ENCODE results near the gene SAE1. TPM values are rescaled to one million over a fixed set of nuclear protein-coding genes. Genes with fewer than 3 reads are reported as not detected.

Gene SAE1
- total RNA-seq, 1 experiment from 2014 or later, result 251 TPM

DNA sequence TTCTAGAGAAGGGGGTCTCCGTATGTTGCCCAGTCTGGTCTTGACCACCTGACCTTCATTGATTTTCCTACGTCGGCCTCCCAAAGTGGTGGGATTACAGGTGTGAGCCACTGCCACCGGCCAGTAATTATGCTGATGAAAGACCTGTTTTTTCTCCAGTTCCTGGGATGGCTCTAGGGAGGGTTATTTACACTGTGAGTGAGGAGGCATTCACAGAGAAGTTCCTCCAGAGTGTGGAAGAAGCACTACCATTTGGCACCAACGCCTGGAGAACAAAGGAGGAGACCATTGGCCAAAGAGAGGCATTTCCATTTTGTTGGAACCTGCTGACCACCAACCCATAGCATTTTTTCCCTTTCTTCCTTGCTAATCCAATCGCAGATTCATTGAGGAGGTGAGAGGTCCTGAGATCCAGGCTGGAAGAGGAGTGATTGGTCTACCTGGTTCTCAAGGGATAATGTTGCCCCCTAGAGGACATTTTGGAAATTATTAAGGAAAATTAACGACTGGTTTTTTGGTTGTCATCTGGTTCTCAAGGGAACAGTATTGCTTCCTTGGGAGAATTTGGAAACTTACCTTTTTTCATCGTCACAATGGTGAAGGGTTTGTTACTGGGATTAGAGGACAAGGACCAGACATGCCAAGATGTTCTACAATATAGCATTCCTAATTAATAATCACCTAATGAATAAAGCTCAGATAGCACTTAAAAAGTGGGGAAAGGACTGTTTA, 5.5 kb upstream of the SAE1 start:
- Mint-ChIP-seq H3K27ac (ENCODE audit: unreplicated experiment) (peak overlapping the region; percentile 88), H3K27me3 (ENCODE audit: insufficient read depth, unreplicated experiment) (no peaks in the 10 kb centered on the region), H3K9me3 (ENCODE audit: unreplicated experiment) (peaks cover 5% of the 10 kb centered on the region), H3K36me3 (ENCODE audit: insufficient read depth, unreplicated experiment) (peaks cover 16% of the 10 kb centered on the region), H3K4me3 (ENCODE audit: unreplicated experiment) (peak overlapping the region; percentile 59), H3K4me1 (ENCODE audit: low read depth, unreplicated experiment) (peaks cover 19% of the 10 kb centered on the region)
- Histone ChIP-seq H3K27me3 (replicated peaks; ENCODE audit: control insufficient read depth, insufficient read depth, low read length) (no peaks in the 10 kb centered on the region), H3K4me3 (ENCODE audit: low read depth, low read length) (no peak overlapping the region), H3K4me1 (peaks cover 27% of the 10 kb centered on the region), H3K36me3 (ENCODE audit: control insufficient read depth, insufficient read depth, low read length) (no peaks in the 10 kb centered on the region), H3K9me3 (peaks cover 4% of the 10 kb centered on the region)
- intact Hi-C loops (cut with micrococcal nuclease; ENCODE audit: unreplicated experiment), result loop anchor here (1.0 to 10.0 kb wide), 6 partner anchors 12 to 270 kb away; partner anchors contain the start of genes AP2S1 and ZC3H4
- DNase-seq, result peak; percentile 66 to 74
- ChIA-PET CTCF (interaction anchor here (0.6 to 1.8 kb wide), 10 partner anchors 12 to 119 kb away, joined by 3 to 16 read pairs (median 4); partner anchors contain the start of gene ZC3H4), POLR2A (interaction anchor here (1.3 kb wide), 1 partner anchor 12 kb away, joined by 11 read pairs; the partner anchor contains the start of gene ZC3H4)
- TF ChIP-seq, protein P1, sequence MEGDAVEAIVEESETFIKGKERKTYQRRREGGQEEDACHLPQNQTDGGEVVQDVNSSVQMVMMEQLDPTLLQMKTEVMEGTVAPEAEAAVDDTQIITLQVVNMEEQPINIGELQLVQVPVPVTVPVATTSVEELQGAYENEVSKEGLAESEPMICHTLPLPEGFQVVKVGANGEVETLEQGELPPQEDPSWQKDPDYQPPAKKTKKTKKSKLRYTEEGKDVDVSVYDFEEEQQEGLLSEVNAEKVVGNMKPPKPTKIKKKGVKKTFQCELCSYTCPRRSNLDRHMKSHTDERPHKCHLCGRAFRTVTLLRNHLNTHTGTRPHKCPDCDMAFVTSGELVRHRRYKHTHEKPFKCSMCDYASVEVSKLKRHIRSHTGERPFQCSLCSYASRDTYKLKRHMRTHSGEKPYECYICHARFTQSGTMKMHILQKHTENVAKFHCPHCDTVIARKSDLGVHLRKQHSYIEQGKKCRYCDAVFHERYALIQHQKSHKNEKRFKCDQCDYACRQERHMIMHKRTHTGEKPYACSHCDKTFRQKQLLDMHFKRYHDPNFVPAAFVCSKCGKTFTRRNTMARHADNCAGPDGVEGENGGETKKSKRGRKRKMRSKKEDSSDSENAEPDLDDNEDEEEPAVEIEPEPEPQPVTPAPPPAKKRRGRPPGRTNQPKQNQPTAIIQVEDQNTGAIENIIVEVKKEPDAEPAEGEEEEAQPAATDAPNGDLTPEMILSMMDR (IDR thresholded peaks at IDR 0.05; ENCODE audit: insufficient read depth in 1 of 2, low read depth in 1 of 2, low read length in 1 of 2, severe bottlenecking in 1 of 2, unreplicated experiment in 1 of 2), result peak; percentile 53 to 80
- BruUV-seq (replicated peaks), result TSS peak; percentile 49

DNA sequence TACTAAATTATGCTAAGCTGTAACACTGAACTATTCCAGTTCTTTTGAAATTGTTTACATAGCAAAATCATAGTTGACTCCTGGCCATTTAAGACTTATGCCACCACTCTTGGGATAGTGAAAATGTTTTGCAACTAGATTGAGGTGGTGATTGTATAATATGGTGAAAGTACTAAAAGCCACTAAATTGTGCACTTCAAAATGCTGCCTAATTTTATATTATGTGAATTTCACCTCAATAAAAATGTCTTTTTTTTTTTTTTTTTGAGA, 5.0 kb upstream of the SAE1 start:
- Mint-ChIP-seq H3K27ac (ENCODE audit: unreplicated experiment) (no peak overlapping the region), H3K36me3 (ENCODE audit: insufficient read depth, unreplicated experiment) (peaks cover 21% of the 10 kb centered on the region), H3K4me1 (ENCODE audit: low read depth, unreplicated experiment) (peaks cover 19% of the 10 kb centered on the region), H3K27me3 (ENCODE audit: insufficient read depth, unreplicated experiment) (no peaks in the 10 kb centered on the region), H3K9me3 (ENCODE audit: unreplicated experiment) (peaks cover 10% of the 10 kb centered on the region), H3K4me3 (ENCODE audit: unreplicated experiment) (no peak overlapping the region)
- TF ChIP-seq, protein P1 (IDR thresholded peaks at IDR 0.05; ENCODE audit: insufficient read depth in 1 of 2, low read depth in 1 of 2, low read length in 1 of 2, severe bottlenecking in 1 of 2, unreplicated experiment in 1 of 2), result no peak
- H3K36me3 ChIP-seq (ENCODE audit: control insufficient read depth, insufficient read depth, low read length), result no peaks in the 10 kb centered on the region
- ChIA-PET POLR2A (interaction anchor here (1.3 kb wide), 1 partner anchor 12 kb away, joined by 11 read pairs; the partner anchor contains the start of gene ZC3H4), CTCF (interaction anchor here (0.6 to 1.7 kb wide), 11 partner anchors 12 to 1074 kb away, joined by 3 to 16 read pairs (median 4); partner anchors contain the start of gene ZC3H4)
- intact Hi-C loops (cut with micrococcal nuclease; ENCODE audit: unreplicated experiment), result loop anchor here (1.0 to 10.0 kb wide), 6 partner anchors 12 to 271 kb away; partner anchors contain the start of genes AP2S1 and ZC3H4
- H3K9me3 ChIP-seq, result peaks cover 6% of the 10 kb centered on the region
- BruUV-seq (replicated peaks), result no TSS peak
- no peak for DNase-seq
- peaks cover 27% of the 10 kb centered on the region for H3K4me1 ChIP-seq
- H3K27me3 ChIP-seq (replicated peaks; ENCODE audit: control insufficient read depth, insufficient read depth, low read length), result no peaks in the 10 kb centered on the region
- H3K4me3 ChIP-seq (ENCODE audit: low read depth, low read length), result no peak overlapping the region

DNA sequence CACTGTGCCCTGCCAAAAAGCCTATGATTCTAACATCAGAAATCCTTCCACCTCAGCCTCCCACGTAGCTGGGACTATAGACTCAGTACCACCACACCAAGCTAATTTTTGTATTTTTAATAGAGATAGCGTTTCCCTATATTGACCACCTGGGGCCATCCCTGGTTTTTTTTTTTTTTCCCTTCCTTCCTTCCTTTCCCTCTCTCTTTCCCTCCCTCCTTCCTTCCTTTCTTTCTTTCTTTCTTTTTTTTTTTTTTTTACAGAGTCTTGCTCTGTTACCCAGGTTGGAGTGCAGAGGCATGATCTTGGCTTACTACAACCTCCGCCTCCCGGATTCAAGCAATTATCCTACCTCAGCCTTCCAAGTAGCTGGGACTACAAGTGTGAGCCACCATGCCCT, 1.1 kb upstream of the SAE1 start:
- H3K9me3 Mint-ChIP-seq (ENCODE audit: unreplicated experiment), result peaks cover 10% of the 10 kb centered on the region
- Histone ChIP-seq H3K9me3 (peaks cover 6% of the 10 kb centered on the region), H3K4me3 (ENCODE audit: low read depth, low read length) (no peak overlapping the region), H3K27me3 (replicated peaks; ENCODE audit: control insufficient read depth, insufficient read depth, low read length) (no peaks in the 10 kb centered on the region), H3K4me1 (peaks cover 32% of the 10 kb centered on the region), H3K36me3 (ENCODE audit: control insufficient read depth, insufficient read depth, low read length) (peaks cover 3% of the 10 kb centered on the region; the same call in 1 of the 2 replicates)
- no peak for DNase-seq
- ChIA-PET POLR2A (no interaction called here), CTCF (no interaction called here)
- peaks cover 30% of the 10 kb centered on the region for H3K4me1 Mint-ChIP-seq (ENCODE audit: low read depth, unreplicated experiment)
- H3K4me3 Mint-ChIP-seq (ENCODE audit: unreplicated experiment), result no peak overlapping the region
- H3K36me3 Mint-ChIP-seq (ENCODE audit: insufficient read depth, unreplicated experiment), result peaks cover 53% of the 10 kb centered on the region
- no TSS peak for BruUV-seq (replicated peaks)
- intact Hi-C loops (cut with micrococcal nuclease; ENCODE audit: unreplicated experiment), result loop anchor here (10.0 kb wide), 1 partner anchor 275 kb away; the partner anchor contains the start of gene AP2S1
- no peak overlapping the region for H3K27ac Mint-ChIP-seq (ENCODE audit: unreplicated experiment)
- no peaks in the 10 kb centered on the region for H3K27me3 Mint-ChIP-seq (ENCODE audit: insufficient read depth, unreplicated experiment)
- TF ChIP-seq, protein P1 (IDR thresholded peaks at IDR 0.05; ENCODE audit: insufficient read depth in 1 of 2, low read depth in 1 of 2, low read length in 1 of 2, severe bottlenecking in 1 of 2, unreplicated experiment in 1 of 2), result no peak

All from Caco-2 (cell line).